Measurements from ENCODE around the gene SNX25.
"Not testable (repeated sequence)": the region's sequence is repeated elsewhere in the genome, so short reads cannot be mapped to it uniquely, and the experiment has no call there.

SNX25 gene

DNA sequence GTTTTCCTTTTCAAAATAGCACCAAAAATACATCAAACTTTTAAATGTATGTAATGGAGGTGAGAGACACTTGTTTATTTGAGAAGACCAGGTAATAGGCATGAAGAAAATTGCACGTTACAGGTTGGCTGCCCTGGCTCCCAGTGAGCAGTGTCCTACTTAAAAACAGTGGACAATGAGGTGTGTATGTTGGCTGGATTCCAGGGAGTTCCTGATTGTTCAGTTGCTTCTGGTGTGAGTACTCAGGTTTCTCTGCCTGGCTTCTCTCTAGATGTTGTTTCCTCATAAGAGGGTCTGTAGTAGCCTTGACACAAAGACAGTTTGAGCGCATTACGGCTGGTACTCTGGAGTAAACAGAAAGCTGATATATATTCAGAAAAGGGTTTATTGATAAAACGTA lies 29.4 kb downstream of the SNX25 start:
- POLR2A ChIA-PET (ENCODE audit: low non-redundant PET) = no interaction called here
- TF ChIP-seq, protein P1, sequence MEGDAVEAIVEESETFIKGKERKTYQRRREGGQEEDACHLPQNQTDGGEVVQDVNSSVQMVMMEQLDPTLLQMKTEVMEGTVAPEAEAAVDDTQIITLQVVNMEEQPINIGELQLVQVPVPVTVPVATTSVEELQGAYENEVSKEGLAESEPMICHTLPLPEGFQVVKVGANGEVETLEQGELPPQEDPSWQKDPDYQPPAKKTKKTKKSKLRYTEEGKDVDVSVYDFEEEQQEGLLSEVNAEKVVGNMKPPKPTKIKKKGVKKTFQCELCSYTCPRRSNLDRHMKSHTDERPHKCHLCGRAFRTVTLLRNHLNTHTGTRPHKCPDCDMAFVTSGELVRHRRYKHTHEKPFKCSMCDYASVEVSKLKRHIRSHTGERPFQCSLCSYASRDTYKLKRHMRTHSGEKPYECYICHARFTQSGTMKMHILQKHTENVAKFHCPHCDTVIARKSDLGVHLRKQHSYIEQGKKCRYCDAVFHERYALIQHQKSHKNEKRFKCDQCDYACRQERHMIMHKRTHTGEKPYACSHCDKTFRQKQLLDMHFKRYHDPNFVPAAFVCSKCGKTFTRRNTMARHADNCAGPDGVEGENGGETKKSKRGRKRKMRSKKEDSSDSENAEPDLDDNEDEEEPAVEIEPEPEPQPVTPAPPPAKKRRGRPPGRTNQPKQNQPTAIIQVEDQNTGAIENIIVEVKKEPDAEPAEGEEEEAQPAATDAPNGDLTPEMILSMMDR (conservative IDR thresholded peaks at IDR 0.05; ENCODE audit: low read depth) = no peak
- CTCF ChIA-PET = interaction anchor here (0.6 kb wide), 1 partner anchor 1801 kb away, joined by 3 read pairs; no protein-coding TSS in a partner anchor
- H3K27ac ChIP-seq = no peak overlapping the region
- DNase-seq (ENCODE audit: low spot score) = no peak

DNA sequence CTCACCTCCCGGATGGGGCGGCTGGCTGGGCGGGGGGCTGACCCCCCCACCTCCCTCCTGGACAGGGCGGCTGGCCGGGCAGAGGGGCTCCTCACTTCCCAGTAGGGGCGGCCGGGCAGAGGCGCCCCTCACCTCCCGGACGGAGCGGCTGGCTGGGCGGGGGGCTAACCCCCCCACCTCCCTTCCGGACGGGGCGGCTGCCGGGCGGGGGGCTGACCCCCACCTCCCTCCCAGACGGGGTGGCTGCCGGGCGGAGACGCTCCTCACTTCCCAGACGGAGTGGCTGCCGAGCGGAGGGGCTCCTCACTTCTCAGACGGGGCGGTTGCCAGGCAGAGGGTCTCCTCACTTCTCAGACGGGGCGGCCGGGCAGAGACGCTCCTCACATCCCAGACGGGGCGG lies 31.1 kb downstream of the SNX25 start:
- POLR2A ChIA-PET (ENCODE audit: low non-redundant PET); CTCF ChIA-PET; H3K27ac ChIP-seq; DNase-seq (ENCODE audit: low spot score): not testable (repeated sequence)

DNA sequence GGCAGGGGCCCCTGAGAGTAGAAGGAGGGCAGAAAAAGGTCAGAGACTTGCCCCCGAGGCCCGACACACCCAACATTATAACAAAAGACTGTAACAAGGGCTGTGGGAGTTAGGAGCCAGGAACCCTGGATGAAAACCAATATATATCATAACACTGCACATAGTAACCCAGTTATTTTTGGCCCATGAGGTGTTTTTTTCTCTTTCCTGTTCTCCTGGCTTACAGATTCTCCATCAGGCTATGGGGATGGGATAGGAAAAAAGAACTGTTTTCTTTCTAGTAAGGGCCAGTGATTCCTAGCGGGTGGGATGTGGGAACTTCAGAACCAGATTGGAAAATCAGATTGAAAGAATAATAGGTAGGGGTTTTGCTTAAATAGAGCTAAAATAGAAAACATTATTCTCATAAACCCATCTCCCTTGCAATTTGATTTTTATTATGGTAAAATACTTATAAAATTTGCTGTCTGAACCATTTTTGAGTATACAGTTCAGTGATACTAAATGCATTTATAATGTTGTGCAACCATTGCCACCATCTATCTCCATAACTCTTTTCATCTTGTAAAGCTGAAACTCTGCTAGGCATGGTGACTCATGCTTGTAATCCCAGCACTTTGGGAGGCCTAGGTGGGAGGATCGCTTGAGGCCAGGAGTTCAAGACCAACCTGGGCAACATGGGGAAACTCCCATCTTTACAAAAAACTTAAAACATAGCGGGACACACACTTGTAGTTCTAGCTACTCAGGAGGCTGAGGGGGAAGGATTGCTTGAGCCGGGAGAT lies 33.5 kb downstream of the SNX25 start:
- CTCF ChIA-PET = no interaction called here
- no peak overlapping the region for H3K27ac ChIP-seq
- TF ChIP-seq, protein P1 (conservative IDR thresholded peaks at IDR 0.05; ENCODE audit: low read depth) = no peak
- POLR2A ChIA-PET (ENCODE audit: low non-redundant PET) = no interaction called here
- DNase-seq (ENCODE audit: low spot score) = no peak

DNA sequence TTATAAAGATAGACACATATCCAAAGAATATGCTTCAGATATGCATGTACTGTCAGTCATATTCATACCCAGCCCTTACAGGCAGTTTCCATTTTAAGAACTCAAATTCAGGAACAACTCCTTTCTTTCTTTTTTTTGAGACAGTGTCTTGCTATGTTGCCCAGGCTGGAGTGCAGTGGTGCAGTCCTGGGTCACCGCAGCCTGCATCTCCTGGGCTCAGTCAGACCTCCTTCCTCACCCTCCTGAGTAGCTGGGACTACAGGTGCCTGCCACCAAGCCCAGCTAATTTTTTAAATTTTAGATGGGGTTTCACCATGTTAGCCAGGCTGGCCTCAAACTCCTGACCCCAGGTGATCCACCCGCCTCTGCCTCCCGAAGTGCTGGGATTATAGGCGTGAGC lies 34.5 kb downstream of the SNX25 start:
- no peak for DNase-seq (ENCODE audit: low spot score)
- CTCF ChIA-PET = no interaction called here
- H3K27ac ChIP-seq = no peak overlapping the region
- POLR2A ChIA-PET (ENCODE audit: low non-redundant PET) = no interaction called here
- TF ChIP-seq, protein P1 (conservative IDR thresholded peaks at IDR 0.05; ENCODE audit: low read depth) = no peak

DNA sequence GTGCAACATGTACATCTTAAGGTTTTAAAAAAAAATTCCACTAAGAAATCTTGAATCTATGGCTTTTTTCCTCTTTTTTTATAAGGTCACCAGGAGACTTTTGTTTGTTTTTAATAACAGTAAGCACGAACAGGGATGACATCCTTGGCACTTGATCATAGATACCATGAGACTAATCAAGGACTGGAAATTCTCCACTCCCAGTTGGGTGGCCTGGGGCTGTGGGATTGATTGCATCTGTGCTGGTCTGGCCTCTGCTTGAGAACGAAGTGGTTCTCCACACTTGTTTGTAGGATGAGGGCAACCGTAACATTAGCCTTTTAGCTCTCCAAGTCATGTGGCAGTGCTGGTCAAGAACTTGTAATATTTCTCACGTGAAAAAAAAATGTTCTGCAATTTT lies 35.4 kb downstream of the SNX25 start:
- DNase-seq (ENCODE audit: low spot score) = no peak
- TF ChIP-seq, protein P1 (conservative IDR thresholded peaks at IDR 0.05; ENCODE audit: low read depth) = no peak
- CTCF ChIA-PET = interaction anchor here (0.6 kb wide), 1 partner anchor 201 kb away, joined by 3 read pairs; no protein-coding TSS in a partner anchor
- no peak overlapping the region for H3K27ac ChIP-seq
- POLR2A ChIA-PET (ENCODE audit: low non-redundant PET) = no interaction called here

DNA sequence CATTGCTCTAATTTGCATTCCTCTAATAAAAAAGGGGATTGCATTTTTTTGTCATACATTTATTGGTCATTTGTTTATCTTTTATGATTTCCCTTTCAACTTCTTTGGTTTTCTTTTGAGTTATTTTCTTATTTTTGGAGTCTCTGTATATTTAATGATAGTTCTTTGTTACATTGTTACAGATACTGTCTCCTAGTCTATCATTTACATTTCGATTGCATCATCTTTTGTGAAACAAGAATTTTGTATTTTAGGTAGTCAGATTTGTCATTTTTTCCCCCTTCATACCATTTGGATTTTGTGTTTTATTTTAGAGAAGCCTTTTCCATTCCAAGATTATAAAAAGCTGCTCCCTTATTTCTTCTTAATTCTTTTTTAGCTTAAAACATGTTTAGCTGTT lies 37.1 kb downstream of the SNX25 start:
- no peak overlapping the region for H3K27ac ChIP-seq
- no peak for DNase-seq (ENCODE audit: low spot score)
- TF ChIP-seq, protein P1 (conservative IDR thresholded peaks at IDR 0.05; ENCODE audit: low read depth) = no peak
- CTCF ChIA-PET = interaction anchor here (0.7 kb wide), 1 partner anchor 941 kb away, joined by 3 read pairs; no protein-coding TSS in a partner anchor
- POLR2A ChIA-PET (ENCODE audit: low non-redundant PET) = no interaction called here

DNA sequence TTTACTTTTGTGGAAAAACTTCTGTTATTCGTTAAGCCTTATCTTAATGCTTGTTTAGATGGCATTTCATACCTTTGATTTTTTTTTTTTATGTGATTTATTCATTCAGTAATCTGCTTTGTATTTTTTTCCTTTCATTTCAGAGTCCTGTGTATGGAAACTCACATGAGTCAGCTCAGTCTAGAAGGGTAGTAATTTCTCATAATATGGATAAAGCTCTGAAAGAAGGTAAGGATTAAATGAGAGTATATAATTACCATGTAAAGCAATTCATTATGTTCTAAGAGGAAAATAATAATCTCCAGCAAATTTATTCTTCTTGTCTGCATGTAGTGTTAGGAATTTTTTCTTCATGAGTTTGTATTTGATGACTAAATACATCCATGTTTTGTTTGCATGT lies 37.8 kb downstream of the SNX25 start:
- POLR2A ChIA-PET (ENCODE audit: low non-redundant PET) = no interaction called here
- CTCF ChIA-PET = interaction anchor here (0.6 to 0.7 kb wide), 2 partner anchors 197 to 942 kb away, joined by 3 to 4 read pairs; no protein-coding TSS in a partner anchor

More for the DNA sequence above, 37.8 kb downstream of the SNX25 start:
- TF ChIP-seq, protein P1 (conservative IDR thresholded peaks at IDR 0.05; ENCODE audit: low read depth) = no peak
- no peak overlapping the region for H3K27ac ChIP-seq
- DNase-seq (ENCODE audit: low spot score) = no peak
